Prostate gland (tissue), 2 donors: Measurements from ENCODE around the gene SMOC1. TPM values are rescaled to one million over a fixed set of nuclear protein-coding genes. Genes with fewer than 3 reads are reported as not detected.

Experiments
- DNase-seq: peaks from one replicate; pipeline ENCODE4 v3.0.0-alpha.2; 2019; ENCODE audit warnings: low spot score
- H3K27ac ChIP-seq, 2 donors: fragments of 200-600 bp; sonication (generic); 2 replicates each; pipeline ENCODE4 v1.5.1; 2017 to 2019
- H3K27me3 ChIP-seq: fragments of 200-600 bp; sonication (generic); replicated peaks from 2 replicates; pipeline ENCODE4 v1.5.1; 2019; ENCODE audit not compliant: insufficient read depth
- H3K36me3 ChIP-seq, 2 donors: fragments of 200-600 bp; sonication (generic); 1 replicate in 1 of 2; 2 replicates in 1 of 2; pipeline versions ENCODE4 v1.5.1 to v1.8.1; 2017 to 2019
- H3K4me1 ChIP-seq: fragments of 200-600 bp; sonication (generic); replicated peaks from 2 replicates; pipeline ENCODE4 v1.5.1; 2019
- H3K4me3 ChIP-seq, 2 donors: fragments of 200-600 bp; sonication (generic); 2 replicates each; pipeline ENCODE4 v1.5.1; 2017 to 2019
- H3K9me3 ChIP-seq: fragments of 200-600 bp; sonication (generic); 2 replicates; pipeline ENCODE4 v1.5.1; 2017
- CTCF ChIP-seq, 4 experiments: fragments of 200-600 bp in 2 of 4; fragments of 450-650 bp in 2 of 4; sonication (generic) in 2 of 4; IDR thresholded peaks; 1 replicate in 3 of 4; 2 replicates in 1 of 4; pipeline ENCODE4 v1.5.1; 2016 to 2019; ENCODE audit warnings: antibody characterized with exemption in 4 of 4, mild to moderate bottlenecking in 2 of 4, moderate library complexity in 2 of 4
- POLR2A ChIP-seq: fragments of 450-650 bp; IDR thresholded peaks from one replicate; pipeline ENCODE4 v1.6.1; 2016; ENCODE audit warnings: antibody characterized with exemption, mild to moderate bottlenecking
- POLR2AphosphoS5 ChIP-seq: sonication (generic); formaldehyde crosslinking; IDR thresholded peaks from one replicate; pipeline ENCODE4 v1.6.1; 2017; ENCODE audit warnings: antibody characterized with exemption
- WGBS: methylation state at CpG from one replicate; pipeline ENCODE4 v1.1.5; 2018; 5-methylcytosine and 5-hydroxymethylcytosine counted together
- intact Hi-C: fragments of 100-400 bp; cut with DNase I; formaldehyde crosslinking; loops from one replicate; pipeline ENCODE4 v1.14.2; 2022
- total RNA-seq, 2 donors: library from RNA; depleted of rRNA; stranded (reverse); fragments of >200 nt; gene quantifications; one replicate each; pipeline ENCODE4 v1.1.0, GENCODE V29; 2016

The SMOC1 gene
- total RNA-seq, 2 donors from 2014 or later: 3.7 to 187 TPM

GRCh38 chr14:70020352-70021170 lies 141.3 kb downstream of the SMOC1 start:
- intact Hi-C loops: no loop called here
- no peak overlapping the region for H3K4me3 ChIP-seq
- no peaks in the 10 kb centered on the region for H3K9me3 ChIP-seq
- TF ChIP-seq POLR2A: no peak
- no peak for TF ChIP-seq CTCF (IDR thresholded peaks at IDR 0.05)
- no peak for TF ChIP-seq POLR2AphosphoS5
- no peaks in the 10 kb centered on the region for H3K4me1 ChIP-seq
- no peak overlapping the region for H3K27ac ChIP-seq
- 72% methylated on average over 8 of the region's 8 CpGs for WGBS
- H3K36me3 ChIP-seq: no peaks in the 10 kb centered on the region
- no peaks in the 10 kb centered on the region for H3K27me3 ChIP-seq
- DNase-seq: no peak

- intact Hi-C loops: no loop called here
- TF ChIP-seq CTCF (IDR thresholded peaks at IDR 0.05) (no peak), POLR2A (no peak), POLR2AphosphoS5 (no peak)
- 72% methylated on average over 8 of the region's 8 CpGs for WGBS
- Histone ChIP-seq H3K27me3 (no peaks in the 10 kb centered on the region), H3K4me1 (no peaks in the 10 kb centered on the region), H3K27ac (no peak overlapping the region), H3K36me3 (no peaks in the 10 kb centered on the region), H3K4me3 (no peak overlapping the region), H3K9me3 (no peaks in the 10 kb centered on the region)
- DNase-seq: no peak
Observed at GRCh38 chr14:70021548-70022220, 142.5 kb downstream of the SMOC1 start.

- H3K27me3 ChIP-seq: no peaks in the 10 kb centered on the region
- H3K4me3 ChIP-seq: no peak overlapping the region
- TF ChIP-seq CTCF (IDR thresholded peaks at IDR 0.05): no peak
- TF ChIP-seq POLR2A: no peak
- H3K9me3 ChIP-seq: no peaks in the 10 kb centered on the region
- WGBS: 85% methylated on average over 15 of the region's 15 CpGs
- H3K27ac ChIP-seq: no peak overlapping the region
- H3K36me3 ChIP-seq: no peaks in the 10 kb centered on the region
- DNase-seq: no peak
- intact Hi-C loops: no loop called here
- no peaks in the 10 kb centered on the region for H3K4me1 ChIP-seq
Observed at GRCh38 chr14:70022771-70023445, 143.7 kb downstream of the SMOC1 start.

- no peak for DNase-seq
- intact Hi-C loops: no loop called here
- Histone ChIP-seq H3K4me3 (no peak overlapping the region), H3K9me3 (no peaks in the 10 kb centered on the region), H3K4me1 (no peaks in the 10 kb centered on the region), H3K27ac (no peak overlapping the region), H3K36me3 (no peaks in the 10 kb centered on the region), H3K27me3 (no peaks in the 10 kb centered on the region)
- TF ChIP-seq CTCF (IDR thresholded peaks at IDR 0.05) (no peak), POLR2AphosphoS5 (no peak)
- 50% methylated on average over 1 of the region's 1 CpG for WGBS
Observed at GRCh38 chr14:70023871-70024270, 144.7 kb downstream of the SMOC1 start.
